Endothelial cell of umbilical vein (primary cell): ENCODE data around the gene RRP1. TPM values are rescaled to one million over a fixed set of nuclear protein-coding genes. Genes with fewer than 3 reads are reported as not detected.

Source experiments
- BruUV-seq: library from RNA; stranded (reverse); fragments of 400-500 nt; replicated peaks from 2 replicates; lab custom pipeline; 2021; lab: Mats Ljungman, UMichigan
- CTCF ChIA-PET: fragments of 300-600, 350-600 bp; sonication (Branson Sonifier 250); formaldehyde crosslinking; loops from one replicate; lab custom pipeline; 2021; ENCODE audit warnings: antibody characterized with exemption, inconsistent platforms; lab: Charles Lee
- POLR2A ChIA-PET: fragments of 300-600, 350-600 bp; sonication (Branson Sonifier 250); formaldehyde crosslinking; loops from one replicate; lab custom pipeline; 2021; ENCODE audit warnings: antibody characterized with exemption, inconsistent platforms; lab: Charles Lee
- DNase-seq: peaks from one replicate; pipeline ENCODE4 v3.0.0-alpha.2; 2011; ENCODE audit warnings: low read depth, low spot score
- FAIRE-seq: peaks from 2 replicates; lab custom pipeline; 2011; peaks lifted over from hg19 to GRCh38; lab: Jason Lieb, UNC
- H2AFZ ChIP-seq: 2 replicates; pipeline ENCODE4 v1.6.0; 2012; ENCODE audit warnings: low read depth, low read length, control low read depth, inconsistent platforms
- H3K27ac ChIP-seq: 2 replicates; pipeline ENCODE4 v1.5.1; 2011; ENCODE audit warnings: low read depth, mild to moderate bottlenecking, control low read depth, low read length, moderate library complexity; ENCODE audit not compliant: insufficient read depth
- H3K27me3 ChIP-seq, 2 experiments: 2 replicates each; pipeline versions ENCODE4 v1.6.0 to v1.6.1; 2011; ENCODE audit warnings: low read length in 2 of 2, mixed read lengths in 1 of 2; ENCODE audit not compliant: control insufficient read depth in 2 of 2, insufficient read depth in 2 of 2
- H3K36me3 ChIP-seq, 2 experiments: 2 replicates in 1 of 2; 3 replicates in 1 of 2; pipeline ENCODE4 v1.5.1; 2011; ENCODE audit warnings: low read length in 2 of 2, mild to moderate bottlenecking in 1 of 2, moderate library complexity in 1 of 2; ENCODE audit not compliant: control insufficient read depth in 2 of 2, insufficient read depth in 2 of 2; ENCODE audit errors: extremely low read depth in 1 of 2
- H3K4me1 ChIP-seq: 3 replicates; pipeline ENCODE4 v1.5.1; 2011; ENCODE audit warnings: mild to moderate bottlenecking, low read length; ENCODE audit not compliant: control insufficient read depth, insufficient read depth; ENCODE audit errors: extremely low read depth
- H3K4me2 ChIP-seq: 2 replicates; pipeline ENCODE4 v1.6.1; 2011; ENCODE audit warnings: low read length, control low read depth, mixed read lengths; ENCODE audit not compliant: insufficient read depth
- H3K4me3 ChIP-seq, 3 experiments: fragments of 200-600 bp in 1 of 3; sonication (generic), shearing (Covaris generic) in 1 of 3; replicated peaks in 1 of 3; 2 replicates each; pipeline ENCODE4 v1.5.1; 2011 to 2016; ENCODE audit warnings: control low read depth in 3 of 3, low read length in 3 of 3, mild to moderate bottlenecking in 2 of 3, inconsistent platforms in 1 of 3, low read depth in 1 of 3, moderate library complexity in 1 of 3; ENCODE audit not compliant: insufficient read depth in 1 of 3
- H3K79me2 ChIP-seq: 2 replicates; pipeline ENCODE4 v1.6.0; 2012; ENCODE audit warnings: low read length, inconsistent platforms; ENCODE audit not compliant: control insufficient read depth, insufficient read depth
- H3K9ac ChIP-seq: replicated peaks from 2 replicates; pipeline ENCODE3; 2011; ENCODE audit warnings: low read length, control low read depth; ENCODE audit not compliant: insufficient read depth; ENCODE audit errors: extremely low read depth
- H3K9me1 ChIP-seq: replicated peaks from 3 replicates; pipeline ENCODE4 v1.6.0; 2011; ENCODE audit warnings: mild to moderate bottlenecking, low read length; ENCODE audit not compliant: control insufficient read depth, insufficient read depth; ENCODE audit errors: extremely low read depth
- H3K9me3 ChIP-seq: replicated peaks from 2 replicates; pipeline ENCODE4 v1.5.1; 2012; ENCODE audit warnings: low read length, inconsistent platforms; ENCODE audit not compliant: control insufficient read depth, insufficient read depth
- H4K20me1 ChIP-seq: replicated peaks from 2 replicates; pipeline ENCODE3; 2011; ENCODE audit warnings: mild to moderate bottlenecking, low read length; ENCODE audit not compliant: control insufficient read depth, insufficient read depth; ENCODE audit errors: extremely low read depth
- EZH2 ChIP-seq: IDR thresholded peaks from 2 replicates; pipeline ENCODE4 v1.6.1; 2012; ENCODE audit warnings: borderline replicate concordance, low read depth, mild to moderate bottlenecking, moderate library complexity, low read length, inconsistent platforms; ENCODE audit not compliant: severe bottlenecking
- FOS ChIP-seq: IDR thresholded peaks from 2 replicates; pipeline ENCODE4 v1.6.1; 2011; ENCODE audit warnings: mild to moderate bottlenecking, low read length, moderate library complexity, borderline replicate concordance; ENCODE audit not compliant: insufficient read depth
- JUN ChIP-seq: IDR thresholded peaks from 2 replicates; pipeline ENCODE4 v1.6.1; 2011; ENCODE audit warnings: borderline replicate concordance, low read depth; ENCODE audit not compliant: insufficient read length, insufficient read depth
- MYC ChIP-seq: IDR thresholded peaks from one replicate; pipeline ENCODE4 v1.6.1; 2011; ENCODE audit warnings: mild to moderate bottlenecking, low read depth, low read length
- POLR2AphosphoS5 ChIP-seq: IDR thresholded peaks from 2 replicates; pipeline ENCODE4 v1.6.1; 2012; ENCODE audit warnings: low read depth, mild to moderate bottlenecking, control low read depth, low read length, moderate library complexity; ENCODE audit not compliant: insufficient read depth
- dilution Hi-C: fragments of 300-500 bp; cut with MboI; formaldehyde crosslinking; loops from one replicate; pipeline ENCODE4 v1.15.0; 2019; ENCODE audit warnings: low sequenced_read_pairs; ENCODE audit not compliant: extremely low pct_ligation_motif_present
- intact Hi-C: fragments of 100-400 bp; cut with micrococcal nuclease; formaldehyde crosslinking; loops from one replicate; pipeline ENCODE4 v1.10.0; 2022
- polyA plus RNA-seq, 4 experiments: library from polyadenylated mRNA; depleted of rRNA in 3 of 4; stranded (reverse) in 3 of 4; unstranded in 1 of 4; fragments of >200 nt; gene quantifications; 2 replicates each; pipeline versions ENCODE4 v1.2.1 to v1.2.3, GENCODE V29; 2011 to 2012; ENCODE audit warnings: missing spikeins in 1 of 4
- total RNA-seq: library from RNA; stranded (reverse); gene quantifications from 2 replicates; pipeline ENCODE4 v1.2.3, GENCODE V29; 2021

The RRP1 gene
- total and polyA plus RNA-seq, 2 donors (not counting 3 experiments of a cell fraction or from before 2014, with no cell fraction given), result 15.2 to 36.3 TPM

- Histone ChIP-seq H3K4me1 (no peaks in the 10 kb centered on the region), H3K4me3 (no peak overlapping the region), H2AFZ (no peak overlapping the region), H3K4me2 (no peak overlapping the region), H3K9ac (no peak overlapping the region), H3K9me1 (no peaks in the 10 kb centered on the region), H3K9me3 (no peaks in the 10 kb centered on the region), H3K36me3 (peaks cover 0 to 27% of the 10 kb centered on the region in 2 experiments), H4K20me1 (no peaks in the 10 kb centered on the region), H3K79me2 (no peaks in the 10 kb centered on the region), H3K27ac (no peak overlapping the region), H3K27me3 (no peaks in the 10 kb centered on the region)
- no TSS peak for BruUV-seq
- ChIA-PET POLR2A (no interaction called here), CTCF (no interaction called here)
- dilution Hi-C loops, result no loop called here
- TF ChIP-seq JUN, result no peak
- TF ChIP-seq POLR2AphosphoS5, result no peak
- no peak for TF ChIP-seq EZH2
- TF ChIP-seq FOS, result no peak
- no peak for TF ChIP-seq MYC
- DNase-seq, result no peak
- intact Hi-C loops, result no loop called here
- FAIRE-seq, result no peak
These were observed 16.0 kb downstream of the RRP1 start for GRCh38 chr21:43805275-43805800.

- POLR2A ChIA-PET, result no interaction called here
These were observed 16.8 kb downstream of the RRP1 start for GRCh38 chr21:43806017-43806710.

More at GRCh38 chr21:43806017-43806710, 16.8 kb downstream of the RRP1 start:
- Histone ChIP-seq H4K20me1 (no peaks in the 10 kb centered on the region), H3K4me3 (no peak overlapping the region), H3K9ac (no peak overlapping the region), H3K9me3 (no peaks in the 10 kb centered on the region), H3K27ac (no peak overlapping the region), H3K36me3 (peaks cover 0 to 19% of the 10 kb centered on the region in 2 experiments), H3K79me2 (no peaks in the 10 kb centered on the region), H3K4me1 (peaks cover 4% of the 10 kb centered on the region), H3K9me1 (no peaks in the 10 kb centered on the region), H3K27me3 (no peaks in the 10 kb centered on the region), H2AFZ (no peak overlapping the region), H3K4me2 (no peak overlapping the region)
- TF ChIP-seq FOS, result no peak
- intact Hi-C loops (no loop called here), dilution Hi-C loops (no loop called here)
- CTCF ChIA-PET, result no interaction called here
- FAIRE-seq (no peak), DNase-seq (no peak)
- BruUV-seq, result no TSS peak
